Panc1 (cell line): Measurements from ENCODE around the gene CCDC167. TPM values are rescaled to one million over a fixed set of nuclear protein-coding genes. Genes with fewer than 3 reads are reported as not detected.
"Not testable (repeated sequence)": the region's sequence is repeated elsewhere in the genome, so short reads cannot be mapped to it uniquely, and the experiment has no call there.

Experiments
- ATAC-seq: fragments of 200-7000 bp; cut with Tn5 transposase; 2 replicates; pipeline ENCODE4 v1.9.1; 2020; ENCODE audit warnings: mild to moderate bottlenecking, moderate library complexity
- BruUV-seq: library from RNA; stranded (reverse); fragments of 400-500 nt; replicated peaks from 2 replicates; lab custom pipeline; 2021; lab: Mats Ljungman, UMichigan
- CTCF ChIA-PET: fragments of 300-600 bp; sonication (Branson Sonifier 250); formaldehyde crosslinking; loops from one replicate; lab custom pipeline; 2022; ENCODE audit warnings: antibody characterized with exemption; lab: Charles Lee
- POLR2A ChIA-PET: fragments of 300-600 bp; sonication (Branson Sonifier 250); formaldehyde crosslinking; loops from one replicate; lab custom pipeline; 2022; ENCODE audit warnings: antibody characterized with exemption; lab: Charles Lee
- DNase-seq: peaks from one replicate; pipeline ENCODE4 v3.0.0-alpha.2; 2010; ENCODE audit warnings: low read depth, low spot score
- H3K27ac ChIP-seq: 2 replicates; pipeline ENCODE4 v1.5.1; 2011; ENCODE audit warnings: mild to moderate bottlenecking, low read length, inconsistent platforms
- H3K27me3 ChIP-seq: fragments of 200-500 bp; sonication (Bioruptor generic); 2 replicates; pipeline ENCODE4 v1.6.0; 2014; ENCODE audit warnings: low read length, inconsistent platforms; ENCODE audit not compliant: control insufficient read depth, insufficient read depth
- H3K36me3 ChIP-seq: fragments of 200-500 bp; sonication (Bioruptor generic); 2 replicates; pipeline ENCODE4 v1.5.1; 2014; ENCODE audit warnings: inconsistent platforms, mild to moderate bottlenecking, low read length, moderate library complexity; ENCODE audit not compliant: control insufficient read depth, insufficient read depth
- H3K4me1 ChIP-seq: 2 replicates; pipeline ENCODE4 v1.5.1; 2011; ENCODE audit warnings: inconsistent platforms, mild to moderate bottlenecking, low read length, moderate library complexity; ENCODE audit not compliant: control insufficient read depth, insufficient read depth
- H3K4me3 ChIP-seq, 2 experiments: 2 replicates each; pipeline ENCODE4 v1.5.1; 2011 to 2012; ENCODE audit warnings: low read depth in 2 of 2, low read length in 2 of 2, mild to moderate bottlenecking in 2 of 2, inconsistent platforms in 1 of 2, moderate library complexity in 1 of 2
- H3K9me3 ChIP-seq: fragments of 200-500 bp; sonication (Bioruptor generic); 2 replicates; pipeline ENCODE4 v1.5.1; 2014; ENCODE audit warnings: low read depth, mild to moderate bottlenecking, inconsistent platforms, low read length, moderate library complexity; ENCODE audit not compliant: control insufficient read depth, insufficient read depth
- POLR2AphosphoS5 ChIP-seq: IDR thresholded peaks from 2 replicates; pipeline ENCODE4 v1.6.1; 2012; ENCODE audit warnings: mild to moderate bottlenecking, low read depth, low read length, moderate library complexity
- SIN3A ChIP-seq: IDR thresholded peaks from 2 replicates; pipeline ENCODE4 v1.6.1; 2012; ENCODE audit warnings: low read depth, mild to moderate bottlenecking, low read length, moderate library complexity, borderline replicate concordance; ENCODE audit not compliant: insufficient read depth
- TCF7L2 ChIP-seq: IDR thresholded peaks from 2 replicates; pipeline ENCODE4 v1.6.1; 2011; ENCODE audit warnings: mild to moderate bottlenecking, low read depth, low read length, inconsistent platforms
- in situ Hi-C: cut with HindIII; loops from 2 replicates; pipeline ENCODE4 v1.10.0; 2016; ENCODE audit warnings: low sequenced_read_pairs, low pct_unique_long_range_greater_than_20kb
- intact Hi-C: fragments of 100-400 bp; cut with micrococcal nuclease; formaldehyde crosslinking; loops from one replicate; pipeline ENCODE4 v1.10.0; 2022; ENCODE audit not compliant: unreplicated experiment
- total RNA-seq: library from RNA; stranded (reverse); gene quantifications from one replicate; pipeline ENCODE4 v1.2.1, GENCODE V29; 2021; ENCODE audit not compliant: unreplicated experiment
- TF ChIP-seq, protein P1 (sequence below), 2 experiments: IDR thresholded peaks; 2 replicates each; pipeline ENCODE4 v1.6.1; 2011 to 2012; ENCODE audit warnings: low read depth in 2 of 2, control low read depth in 1 of 2, low read length in 1 of 2, mild to moderate bottlenecking in 1 of 2, moderate library complexity in 1 of 2; ENCODE audit not compliant: insufficient read depth in 1 of 2
- TF ChIP-seq, protein P2 (sequence below): fragments of 450-650 bp; IDR thresholded peaks from 2 replicates; pipeline ENCODE4 v1.5.1; 2017; ENCODE audit warnings: mild to moderate bottlenecking

CCDC167 gene
- total RNA-seq, 1 experiment from 2014 or later: 57.6 TPM

DNA sequence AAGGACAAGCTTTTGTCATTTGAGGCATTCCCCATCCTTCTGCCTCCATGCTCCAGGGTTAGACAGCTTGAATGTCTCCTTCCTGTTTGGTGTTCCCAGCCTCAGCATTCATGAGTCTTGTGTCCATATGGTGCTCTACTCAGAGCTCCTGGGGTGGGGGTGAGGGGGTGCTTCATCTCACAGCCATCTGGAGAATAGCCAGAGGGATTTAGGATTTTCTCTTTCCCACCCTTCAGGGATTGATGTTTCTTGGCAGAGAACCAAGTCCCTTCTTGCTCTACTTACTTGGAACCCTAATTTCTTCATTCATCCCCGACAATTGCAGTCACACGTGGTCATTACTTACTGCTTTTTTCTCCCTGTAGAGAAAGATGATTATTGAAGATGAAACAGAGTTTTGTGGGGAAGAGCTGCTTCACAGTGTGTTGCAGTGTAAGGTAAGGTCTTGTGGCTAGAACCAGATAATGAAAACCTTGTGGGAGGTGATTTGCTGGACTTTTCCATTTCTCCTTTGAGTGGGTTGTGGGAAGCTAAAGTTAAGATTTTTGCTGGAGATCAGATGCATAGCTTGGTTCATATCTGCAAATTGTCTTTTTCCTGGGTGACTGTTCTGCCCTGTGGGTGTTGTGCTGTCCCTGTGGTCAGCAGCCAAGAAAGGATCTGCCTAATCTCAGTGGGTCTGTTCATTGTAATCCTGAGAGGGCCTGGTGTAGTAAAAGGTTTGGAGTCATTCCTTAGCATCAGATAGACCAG lies 48.1 kb downstream of the CCDC167 start:
- ATAC-seq: no peak
- BruUV-seq: no TSS peak
- ChIA-PET CTCF (no interaction called here), POLR2A (no interaction called here)
- Histone ChIP-seq H3K9me3 (no peaks in the 10 kb centered on the region), H3K27ac (no peak overlapping the region), H3K4me3 (no peak overlapping the region), H3K27me3 (no peaks in the 10 kb centered on the region), H3K4me1 (no peaks in the 10 kb centered on the region), H3K36me3 (peaks cover 4% of the 10 kb centered on the region; the same call in 1 of the 2 replicates)
- TF ChIP-seq TCF7L2: no peak
- TF ChIP-seq POLR2AphosphoS5: no peak
- TF ChIP-seq SIN3A: no peak
- TF ChIP-seq, protein P1, sequence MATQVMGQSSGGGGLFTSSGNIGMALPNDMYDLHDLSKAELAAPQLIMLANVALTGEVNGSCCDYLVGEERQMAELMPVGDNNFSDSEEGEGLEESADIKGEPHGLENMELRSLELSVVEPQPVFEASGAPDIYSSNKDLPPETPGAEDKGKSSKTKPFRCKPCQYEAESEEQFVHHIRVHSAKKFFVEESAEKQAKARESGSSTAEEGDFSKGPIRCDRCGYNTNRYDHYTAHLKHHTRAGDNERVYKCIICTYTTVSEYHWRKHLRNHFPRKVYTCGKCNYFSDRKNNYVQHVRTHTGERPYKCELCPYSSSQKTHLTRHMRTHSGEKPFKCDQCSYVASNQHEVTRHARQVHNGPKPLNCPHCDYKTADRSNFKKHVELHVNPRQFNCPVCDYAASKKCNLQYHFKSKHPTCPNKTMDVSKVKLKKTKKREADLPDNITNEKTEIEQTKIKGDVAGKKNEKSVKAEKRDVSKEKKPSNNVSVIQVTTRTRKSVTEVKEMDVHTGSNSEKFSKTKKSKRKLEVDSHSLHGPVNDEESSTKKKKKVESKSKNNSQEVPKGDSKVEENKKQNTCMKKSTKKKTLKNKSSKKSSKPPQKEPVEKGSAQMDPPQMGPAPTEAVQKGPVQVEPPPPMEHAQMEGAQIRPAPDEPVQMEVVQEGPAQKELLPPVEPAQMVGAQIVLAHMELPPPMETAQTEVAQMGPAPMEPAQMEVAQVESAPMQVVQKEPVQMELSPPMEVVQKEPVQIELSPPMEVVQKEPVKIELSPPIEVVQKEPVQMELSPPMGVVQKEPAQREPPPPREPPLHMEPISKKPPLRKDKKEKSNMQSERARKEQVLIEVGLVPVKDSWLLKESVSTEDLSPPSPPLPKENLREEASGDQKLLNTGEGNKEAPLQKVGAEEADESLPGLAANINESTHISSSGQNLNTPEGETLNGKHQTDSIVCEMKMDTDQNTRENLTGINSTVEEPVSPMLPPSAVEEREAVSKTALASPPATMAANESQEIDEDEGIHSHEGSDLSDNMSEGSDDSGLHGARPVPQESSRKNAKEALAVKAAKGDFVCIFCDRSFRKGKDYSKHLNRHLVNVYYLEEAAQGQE (IDR thresholded peaks at IDR 0.05; ENCODE audit: insufficient read depth in 1 of 2, low read depth in 2 of 2, low read length in 1 of 2): no peak
- TF ChIP-seq, protein P2, sequence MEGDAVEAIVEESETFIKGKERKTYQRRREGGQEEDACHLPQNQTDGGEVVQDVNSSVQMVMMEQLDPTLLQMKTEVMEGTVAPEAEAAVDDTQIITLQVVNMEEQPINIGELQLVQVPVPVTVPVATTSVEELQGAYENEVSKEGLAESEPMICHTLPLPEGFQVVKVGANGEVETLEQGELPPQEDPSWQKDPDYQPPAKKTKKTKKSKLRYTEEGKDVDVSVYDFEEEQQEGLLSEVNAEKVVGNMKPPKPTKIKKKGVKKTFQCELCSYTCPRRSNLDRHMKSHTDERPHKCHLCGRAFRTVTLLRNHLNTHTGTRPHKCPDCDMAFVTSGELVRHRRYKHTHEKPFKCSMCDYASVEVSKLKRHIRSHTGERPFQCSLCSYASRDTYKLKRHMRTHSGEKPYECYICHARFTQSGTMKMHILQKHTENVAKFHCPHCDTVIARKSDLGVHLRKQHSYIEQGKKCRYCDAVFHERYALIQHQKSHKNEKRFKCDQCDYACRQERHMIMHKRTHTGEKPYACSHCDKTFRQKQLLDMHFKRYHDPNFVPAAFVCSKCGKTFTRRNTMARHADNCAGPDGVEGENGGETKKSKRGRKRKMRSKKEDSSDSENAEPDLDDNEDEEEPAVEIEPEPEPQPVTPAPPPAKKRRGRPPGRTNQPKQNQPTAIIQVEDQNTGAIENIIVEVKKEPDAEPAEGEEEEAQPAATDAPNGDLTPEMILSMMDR: no peak
- no peak for DNase-seq
- intact Hi-C loops: no loop called here
- in situ Hi-C loops: no loop called here

DNA sequence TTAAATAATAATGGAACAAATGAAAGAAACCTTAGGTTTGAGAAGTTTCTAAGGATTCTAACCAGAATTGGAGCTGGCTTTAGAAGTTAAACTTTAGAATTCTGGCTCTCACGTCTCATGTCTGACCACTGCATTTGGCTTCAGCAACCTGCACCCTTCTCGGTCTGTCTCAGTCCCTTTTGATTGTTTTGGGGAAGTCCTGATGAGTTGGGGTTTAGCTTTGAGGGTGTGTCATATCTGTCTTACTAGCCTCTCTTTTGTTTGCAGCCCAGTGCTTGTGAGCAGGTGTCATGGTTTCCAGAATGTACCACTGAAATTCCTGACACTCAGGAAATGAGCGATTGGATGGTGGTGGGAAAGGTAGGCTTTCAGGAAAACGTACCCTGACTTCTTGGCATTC lies 49.7 kb downstream of the CCDC167 start:
- ChIA-PET POLR2A (no interaction called here), CTCF (no interaction called here)
- no peak overlapping the region for H3K4me3 ChIP-seq
- no peak for DNase-seq
- TF ChIP-seq SIN3A (no peak), TCF7L2 (no peak), POLR2AphosphoS5 (no peak)
- TF ChIP-seq, protein P2: no peak
- TF ChIP-seq, protein P1 (IDR thresholded peaks at IDR 0.05; ENCODE audit: insufficient read depth in 1 of 2, low read depth in 2 of 2, low read length in 1 of 2): no peak
- no peaks in the 10 kb centered on the region for H3K27me3 ChIP-seq
- in situ Hi-C loops (no loop called here), intact Hi-C loops (no loop called here)
- H3K9me3 ChIP-seq: no peaks in the 10 kb centered on the region
- BruUV-seq: no TSS peak
- H3K36me3 ChIP-seq: peaks cover 9% of the 10 kb centered on the region; the same call in 1 of the 2 replicates
- ATAC-seq: no peak
- no peak overlapping the region for H3K27ac ChIP-seq
- H3K4me1 ChIP-seq: no peaks in the 10 kb centered on the region

DNA sequence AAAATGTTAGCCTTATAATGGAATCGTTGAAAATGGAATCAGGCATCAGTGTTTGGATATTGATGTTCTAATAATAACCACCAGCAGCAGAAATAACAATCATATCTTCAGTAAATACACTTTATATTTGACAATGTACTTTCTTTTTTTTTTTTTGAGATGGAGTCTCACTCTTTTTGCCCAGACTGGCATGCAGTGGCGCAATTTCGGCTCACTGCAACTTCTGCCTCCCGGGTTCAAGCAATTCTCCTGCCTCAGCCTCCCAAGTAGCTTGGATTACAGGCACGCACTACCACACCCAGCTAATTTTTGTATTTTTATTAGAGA lies 56.5 kb downstream of the CCDC167 start:
- DNase-seq, intact Hi-C loops, H3K9me3 ChIP-seq, H3K27ac ChIP-seq, H3K36me3 ChIP-seq, in situ Hi-C loops, CTCF ChIA-PET, H3K4me3 ChIP-seq, H3K4me1 ChIP-seq, ATAC-seq, BruUV-seq, H3K27me3 ChIP-seq: not testable (repeated sequence)
- POLR2A ChIA-PET: interaction anchor here (1.6 kb wide), 1 partner anchor 49 kb away, joined by 4 read pairs; no protein-coding TSS in a partner anchor
